Peyer's patch (tissue), 4 donors: Measurements from ENCODE around the gene CHST15.

Source experiments
- CTCF ChIP-seq, 6 experiments: fragments of 450-650 bp in 4 of 6; fragments of 200-600 bp in 2 of 6; sonication (generic) in 1 of 6; IDR thresholded peaks; one replicate each; pipeline ENCODE4 v1.5.1; 2017 to 2019; ENCODE audit warnings: antibody characterized with exemption in 6 of 6, mild to moderate bottlenecking in 3 of 6, moderate library complexity in 1 of 6
- POLR2A ChIP-seq, 2 donors: fragments of 450-650 bp; IDR thresholded peaks; one replicate each; pipeline ENCODE4 v1.5.1; 2017; ENCODE audit warnings: antibody characterized with exemption in 2 of 2, mild to moderate bottlenecking in 2 of 2, moderate library complexity in 2 of 2

GRCh38 chr10:124039483-124040013, 53.9 kb downstream of the CHST15 start:
- TF ChIP-seq POLR2A (IDR thresholded peaks at IDR 0.05), result no peak
- TF ChIP-seq CTCF (IDR thresholded peaks at IDR 0.05), result no peak
